WI38 (cell line): ENCODE results near the gene ALDOC.

Experiments used
- H3K4me3 ChIP-seq: 2 replicates; pipeline ENCODE4 v1.5.1; 2011; ENCODE audit warnings: low read depth, mild to moderate bottlenecking, control low read depth, low read length
- CTCF ChIP-seq: IDR thresholded peaks from 2 replicates; pipeline ENCODE4 v1.5.1; 2012; ENCODE audit warnings: low read depth, mild to moderate bottlenecking, control low read depth, low read length

Gene ALDOC

GRCh38 chr17:28573966-28574480 lies 2.7 kb downstream of the ALDOC start:
- H3K4me3 ChIP-seq = no peak overlapping the region

GRCh38 chr17:28573521-28573920 lies 3.2 kb downstream of the ALDOC start:
- TF ChIP-seq CTCF = no peak
- H3K4me3 ChIP-seq = no peak overlapping the region

More at GRCh38 chr17:28573966-28574480, 2.7 kb downstream of the ALDOC start:
- no peak for TF ChIP-seq CTCF

- H3K4me3 ChIP-seq = no peak overlapping the region
- no peak for TF ChIP-seq CTCF
Observed at GRCh38 chr17:28573040-28573380, 3.7 kb downstream of the ALDOC start.

GRCh38 chr17:28572259-28573039 lies 4.2 kb downstream of the ALDOC start:
- no peak overlapping the region; the same call in 1 of the 2 replicates for H3K4me3 ChIP-seq
- TF ChIP-seq CTCF = no peak

- no peak for TF ChIP-seq CTCF
- peak within 1 kb of the TSS; percentile 95 for H3K4me3 ChIP-seq
Observed at GRCh38 chr17:28571361-28572122, 5.2 kb downstream of the ALDOC start, which contains the start of gene PIGS. Gene PIGS, minus strand, starts transcription at chr17:28571524. Its CDS starts 28 bp downstream, at chr17:28571496.

- TF ChIP-seq CTCF = no peak
- H3K4me3 ChIP-seq = peak overlapping the region; percentile 95
Observed at GRCh38 chr17:28570716-28571360, 5.9 kb downstream of the ALDOC start.
